CD8-positive, alpha-beta memory T cell (primary cell): ENCODE measurements around the gene KMT5B. TPM values are rescaled to one million over a fixed set of nuclear protein-coding genes. Genes with fewer than 3 reads are reported as not detected.

Source experiments
- CTCF ChIA-PET: fragments of 350-600 bp; sonication (Branson Sonifier 250); formaldehyde crosslinking; loops from one replicate; lab custom pipeline; 2021; ENCODE audit warnings: antibody characterized with exemption; lab: Charles Lee
- POLR2A ChIA-PET: fragments of 350-600 bp; sonication (Branson Sonifier 250); formaldehyde crosslinking; loops from one replicate; lab custom pipeline; 2021; ENCODE audit warnings: antibody characterized with exemption; lab: Charles Lee
- DNase-seq, 5 donors: peaks; one replicate each; pipeline versions ENCODE4 v3.0.0 to v3.0.0-alpha.2; 2020 to 2022; ENCODE audit warnings: mixed read lengths in 1 of 5
- H3K27ac ChIP-seq: one replicate; pipeline ENCODE4 v1.7.0; 2013; ENCODE audit warnings: low read depth, mild to moderate bottlenecking, low read length, moderate library complexity
- H3K27me3 ChIP-seq: 2 replicates; pipeline ENCODE4 v1.7.0; 2013; ENCODE audit warnings: low read length, mild to moderate bottlenecking; ENCODE audit not compliant: insufficient read depth, poor library complexity, severe bottlenecking
- H3K36me3 ChIP-seq: 2 replicates; pipeline ENCODE4 v1.7.0; 2013; ENCODE audit warnings: mild to moderate bottlenecking, low read length, moderate library complexity; ENCODE audit not compliant: insufficient read depth
- H3K4me1 ChIP-seq: 2 replicates; pipeline ENCODE4 v1.7.0; 2013; ENCODE audit warnings: mild to moderate bottlenecking, low read length, moderate library complexity; ENCODE audit not compliant: insufficient read depth
- H3K4me3 ChIP-seq: 2 replicates; pipeline ENCODE4 v1.7.0; 2013; ENCODE audit warnings: mild to moderate bottlenecking, low read length
- H3K9me3 ChIP-seq: 2 replicates; pipeline ENCODE4 v1.7.0; 2013; ENCODE audit warnings: mild to moderate bottlenecking, low read length
- H3K27ac Mint-ChIP-seq, 8 donors: one replicate each; pipeline ENCODE4 v1.8.0; 2020 to 2021; ENCODE audit warnings: mixed read lengths in 8 of 8, mild to moderate bottlenecking in 6 of 8, inconsistent platforms in 3 of 8, moderate library complexity in 3 of 8
- H3K27me3 Mint-ChIP-seq, 2 donors: one replicate each; pipeline ENCODE4 v1.8.0; 2020 to 2021; ENCODE audit warnings: mixed read lengths in 2 of 2, mild to moderate bottlenecking in 1 of 2, moderate library complexity in 1 of 2
- H3K36me3 Mint-ChIP-seq, 3 donors: one replicate each; pipeline ENCODE4 v1.8.0; 2020 to 2021; ENCODE audit warnings: mixed read lengths in 3 of 3, inconsistent platforms in 1 of 3, mild to moderate bottlenecking in 1 of 3
- H3K4me1 Mint-ChIP-seq, 3 donors: one replicate each; pipeline ENCODE4 v1.8.0; 2020 to 2021; ENCODE audit warnings: mixed read lengths in 3 of 3, inconsistent platforms in 1 of 3, mild to moderate bottlenecking in 1 of 3
- H3K4me3 Mint-ChIP-seq, 7 donors: one replicate each; pipeline ENCODE4 v1.8.0; 2020 to 2021; ENCODE audit warnings: mixed read lengths in 7 of 7, mild to moderate bottlenecking in 6 of 7, moderate library complexity in 4 of 7, inconsistent platforms in 2 of 7
- H3K9me3 Mint-ChIP-seq, 5 donors: one replicate each; pipeline ENCODE4 v1.8.0; 2020 to 2022; ENCODE audit warnings: mixed read lengths in 5 of 5, mild to moderate bottlenecking in 3 of 5, moderate library complexity in 2 of 5, inconsistent platforms in 1 of 5
- polyA plus RNA-seq: library from polyadenylated mRNA; unstranded; fragments of 300-500 nt; fragmentation: Illumina TruSeq; gene quantifications from one replicate; pipeline ENCODE4 v1.2.3, GENCODE V29; 2021
- total RNA-seq, 2 experiments: library from RNA; stranded (reverse); gene quantifications; one replicate each; pipeline ENCODE4 v1.2.3, GENCODE V29; 2021

The KMT5B gene
- total and polyA plus RNA-seq, 3 experiments from 2014 or later: 21.9 to 49.1 (median 22.6) TPM

DNA sequence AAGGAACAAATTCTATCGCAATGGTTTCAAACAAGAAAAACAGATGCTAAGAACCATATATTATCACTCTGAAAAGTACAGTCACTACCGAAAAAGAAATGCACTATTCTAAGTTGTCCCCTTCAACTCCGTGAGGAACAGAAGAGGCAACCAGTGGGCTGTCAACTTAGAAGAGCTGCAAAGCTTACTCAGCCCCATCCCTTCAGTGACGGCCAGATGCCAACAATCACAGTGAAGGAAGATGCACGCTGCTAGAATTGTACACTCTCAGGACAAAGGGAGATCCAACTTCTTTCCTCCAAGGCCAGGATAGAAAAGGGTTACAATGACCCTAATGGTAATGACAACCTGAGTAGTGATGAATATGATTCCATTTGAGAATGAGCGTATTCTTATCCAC is 53.4 kb downstream of the KMT5B start:
- ChIA-PET POLR2A (no interaction called here), CTCF (no interaction called here)
- Mint-ChIP-seq H3K9me3 (no peaks in the 10 kb centered on the region), H3K27me3 (no peaks in the 10 kb centered on the region), H3K4me1 (peaks cover 0 to 4% (median 0%) of the 10 kb centered on the region in 3 donors), H3K36me3 (peaks cover 4 to 69% (median 25%) of the 10 kb centered on the region in 3 donors), H3K27ac (peak overlapping the region in 1 of 8 donors; percentile 4), H3K4me3 (no peak overlapping the region)
- H3K36me3 ChIP-seq: peaks cover 8% of the 10 kb centered on the region
- H3K4me3 ChIP-seq: no peak overlapping the region
- no peak for DNase-seq
- no peaks in the 10 kb centered on the region for H3K9me3 ChIP-seq
- no peaks in the 10 kb centered on the region for H3K27me3 ChIP-seq
- no peaks in the 10 kb centered on the region for H3K4me1 ChIP-seq
- no peak overlapping the region for H3K27ac ChIP-seq

DNA sequence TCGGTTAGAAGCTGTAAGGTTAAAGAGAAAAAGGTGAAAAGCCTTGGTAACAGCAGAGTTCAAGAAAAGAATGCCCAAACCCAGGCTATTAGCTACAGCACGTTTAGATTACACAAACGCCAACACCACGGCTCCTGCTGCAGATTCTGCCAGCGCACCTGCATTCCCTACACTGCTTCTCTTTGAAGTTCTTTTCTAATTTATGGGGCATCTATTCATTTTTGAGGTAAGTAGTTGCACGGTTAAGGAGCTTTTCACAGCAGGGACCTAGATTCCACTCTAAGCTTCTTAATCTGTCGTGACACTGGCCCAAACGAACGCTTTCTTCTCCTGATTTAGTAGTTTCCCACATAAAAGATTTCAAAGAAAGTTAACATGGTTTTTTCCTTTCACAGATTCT is 53.9 kb downstream of the KMT5B start:
- H3K4me3 Mint-ChIP-seq: no peak overlapping the region
- ChIA-PET POLR2A (no interaction called here), CTCF (no interaction called here)
- DNase-seq: no peak
- Histone ChIP-seq H3K27me3 (no peaks in the 10 kb centered on the region), H3K4me3 (no peak overlapping the region), H3K27ac (no peak overlapping the region), H3K36me3 (peaks cover 8% of the 10 kb centered on the region), H3K9me3 (no peaks in the 10 kb centered on the region), H3K4me1 (no peaks in the 10 kb centered on the region)
- peaks cover 4 to 65% (median 25%) of the 10 kb centered on the region in 3 donors for H3K36me3 Mint-ChIP-seq
- H3K27ac Mint-ChIP-seq: peak overlapping the region in 1 of 8 donors; percentile 4
- peaks cover 0 to 4% (median 0%) of the 10 kb centered on the region in 3 donors for H3K4me1 Mint-ChIP-seq
- H3K9me3 Mint-ChIP-seq: no peaks in the 10 kb centered on the region
- no peaks in the 10 kb centered on the region for H3K27me3 Mint-ChIP-seq

DNA sequence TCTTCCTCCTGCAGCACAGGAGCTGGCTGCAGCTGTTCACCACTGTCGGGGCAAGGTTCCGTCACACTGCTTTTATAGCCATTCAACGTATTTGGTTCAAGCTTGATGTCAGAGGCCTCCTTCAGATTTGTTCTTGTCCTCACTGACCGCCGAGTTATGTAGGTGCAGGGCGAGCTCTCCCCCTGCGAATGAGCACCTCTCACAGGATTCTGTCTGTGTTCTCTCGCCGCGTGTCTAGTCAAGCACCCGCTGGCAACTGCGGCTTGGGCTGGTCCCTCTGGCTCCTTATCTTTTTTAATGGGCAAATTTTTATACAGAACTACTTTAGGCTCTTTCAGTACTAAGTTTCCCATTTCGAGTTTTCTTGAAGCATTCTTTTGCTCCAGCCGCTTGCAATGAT is 54.5 kb downstream of the KMT5B start:
- Mint-ChIP-seq H3K27me3 (no peaks in the 10 kb centered on the region), H3K36me3 (peaks cover 4 to 60% (median 25%) of the 10 kb centered on the region in 3 donors), H3K4me1 (peaks cover 0 to 4% (median 0%) of the 10 kb centered on the region in 3 donors), H3K9me3 (no peaks in the 10 kb centered on the region), H3K4me3 (no peak overlapping the region), H3K27ac (no peak overlapping the region)
- ChIA-PET POLR2A (interaction anchor here (0.7 kb wide), 1 partner anchor 55 kb away, joined by 3 read pairs; no protein-coding TSS in a partner anchor), CTCF (no interaction called here)
- H3K4me3 ChIP-seq: no peak overlapping the region
- H3K27ac ChIP-seq: no peak overlapping the region
- H3K4me1 ChIP-seq: no peaks in the 10 kb centered on the region
- DNase-seq: no peak
- no peaks in the 10 kb centered on the region for H3K9me3 ChIP-seq
- H3K27me3 ChIP-seq: no peaks in the 10 kb centered on the region
- peaks cover 8% of the 10 kb centered on the region for H3K36me3 ChIP-seq

DNA sequence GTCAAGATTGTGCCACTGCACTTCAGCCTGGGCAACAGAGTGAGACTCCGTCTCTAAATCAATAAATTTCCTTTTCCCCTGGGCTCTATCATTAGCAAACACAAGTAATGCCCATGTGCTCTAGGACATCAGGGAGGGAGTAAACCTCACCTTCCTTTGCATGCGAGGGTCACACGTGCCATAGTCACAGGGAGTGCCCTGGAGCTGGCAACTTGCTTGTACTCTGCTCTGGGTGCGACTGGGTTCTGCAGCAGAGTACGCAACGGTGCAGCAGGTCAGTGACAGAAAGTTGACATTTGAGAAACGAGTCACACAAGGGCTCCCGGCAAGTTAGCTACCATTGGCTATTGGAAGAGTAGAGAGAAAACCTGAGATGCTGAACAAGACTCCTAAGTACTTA is 59.4 kb downstream of the KMT5B start:
- H3K27ac ChIP-seq: no peak overlapping the region
- no peaks in the 10 kb centered on the region for H3K27me3 ChIP-seq
- DNase-seq: no peak
- H3K27me3 Mint-ChIP-seq: no peaks in the 10 kb centered on the region
- no peak overlapping the region for H3K4me3 Mint-ChIP-seq
- H3K4me1 Mint-ChIP-seq: peaks cover 0 to 4% (median 0%) of the 10 kb centered on the region in 3 donors
- peaks cover 8% of the 10 kb centered on the region for H3K36me3 ChIP-seq
- H3K27ac Mint-ChIP-seq: no peak overlapping the region
- no peaks in the 10 kb centered on the region for H3K4me1 ChIP-seq
- ChIA-PET POLR2A (no interaction called here), CTCF (interaction anchor here (0.9 to 1.2 kb wide), 2 partner anchors 13 to 56 kb away, joined by 3 read pairs; no protein-coding TSS in a partner anchor)
- no peaks in the 10 kb centered on the region for H3K9me3 ChIP-seq
- no peak overlapping the region for H3K4me3 ChIP-seq
- H3K36me3 Mint-ChIP-seq: peaks cover 0 to 22% (median 9%) of the 10 kb centered on the region in 3 donors
- H3K9me3 Mint-ChIP-seq: no peaks in the 10 kb centered on the region

DNA sequence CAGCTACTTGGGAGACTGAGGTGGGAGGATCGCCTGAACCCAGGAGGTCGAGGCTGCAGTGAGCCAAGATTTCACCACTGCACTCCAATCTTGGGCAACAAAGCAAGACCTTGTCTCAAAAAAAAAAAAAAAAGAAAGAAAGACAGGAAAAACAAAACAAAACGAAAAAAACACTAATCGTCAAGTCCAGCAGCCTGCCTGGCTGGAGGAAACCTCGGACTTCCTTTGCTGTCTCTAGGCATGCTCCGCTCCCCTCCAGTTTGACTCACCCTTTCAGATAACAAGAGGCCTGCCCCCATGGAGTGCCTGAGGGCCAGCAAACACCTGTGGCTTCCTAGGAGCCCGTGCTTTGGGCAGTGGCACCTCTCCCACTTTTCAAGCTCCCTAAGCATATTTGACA is 63.1 kb downstream of the KMT5B start:
- Histone ChIP-seq H3K36me3 (no peaks in the 10 kb centered on the region), H3K27me3 (no peaks in the 10 kb centered on the region), H3K27ac (no peak overlapping the region), H3K4me1 (no peaks in the 10 kb centered on the region), H3K9me3 (no peaks in the 10 kb centered on the region), H3K4me3 (no peak overlapping the region)
- H3K27ac Mint-ChIP-seq: no peak overlapping the region
- peaks cover 0 to 1% (median under 1%) of the 10 kb centered on the region in 3 donors for H3K36me3 Mint-ChIP-seq
- no peak for DNase-seq
- POLR2A ChIA-PET: no interaction called here
- H3K9me3 Mint-ChIP-seq: no peaks in the 10 kb centered on the region
- CTCF ChIA-PET: no interaction called here
- no peaks in the 10 kb centered on the region for H3K4me1 Mint-ChIP-seq
- no peaks in the 10 kb centered on the region for H3K27me3 Mint-ChIP-seq
- no peak overlapping the region for H3K4me3 Mint-ChIP-seq

DNA sequence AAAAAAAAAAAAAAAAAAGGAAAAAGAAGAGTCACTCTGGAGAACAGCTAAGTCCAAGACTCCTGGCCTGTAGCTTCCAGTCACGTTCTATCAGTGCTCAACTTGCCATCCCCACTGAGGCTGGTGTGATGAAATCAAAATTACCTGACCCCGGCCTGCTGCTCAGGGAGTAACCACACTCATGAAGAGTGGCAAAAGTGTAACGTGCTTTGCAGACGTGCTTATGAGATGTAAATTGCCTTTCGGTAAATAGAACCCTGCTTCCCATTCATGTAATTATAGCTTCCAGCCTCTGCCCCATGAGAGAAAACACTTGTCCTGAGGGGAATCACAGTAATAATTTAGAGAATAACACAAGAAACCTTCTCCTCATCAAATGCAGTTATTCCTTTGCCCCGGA is 63.7 kb downstream of the KMT5B start:
- no peak overlapping the region for H3K4me3 Mint-ChIP-seq
- Histone ChIP-seq H3K9me3 (no peaks in the 10 kb centered on the region), H3K4me1 (no peaks in the 10 kb centered on the region), H3K4me3 (no peak overlapping the region), H3K27ac (no peak overlapping the region), H3K36me3 (no peaks in the 10 kb centered on the region), H3K27me3 (no peaks in the 10 kb centered on the region)
- H3K27me3 Mint-ChIP-seq: no peaks in the 10 kb centered on the region
- POLR2A ChIA-PET: no interaction called here
- CTCF ChIA-PET: no interaction called here
- H3K4me1 Mint-ChIP-seq: no peaks in the 10 kb centered on the region
- no peaks in the 10 kb centered on the region for H3K9me3 Mint-ChIP-seq
- no peaks in the 10 kb centered on the region for H3K36me3 Mint-ChIP-seq
- DNase-seq: no peak
- H3K27ac Mint-ChIP-seq: no peak overlapping the region

DNA sequence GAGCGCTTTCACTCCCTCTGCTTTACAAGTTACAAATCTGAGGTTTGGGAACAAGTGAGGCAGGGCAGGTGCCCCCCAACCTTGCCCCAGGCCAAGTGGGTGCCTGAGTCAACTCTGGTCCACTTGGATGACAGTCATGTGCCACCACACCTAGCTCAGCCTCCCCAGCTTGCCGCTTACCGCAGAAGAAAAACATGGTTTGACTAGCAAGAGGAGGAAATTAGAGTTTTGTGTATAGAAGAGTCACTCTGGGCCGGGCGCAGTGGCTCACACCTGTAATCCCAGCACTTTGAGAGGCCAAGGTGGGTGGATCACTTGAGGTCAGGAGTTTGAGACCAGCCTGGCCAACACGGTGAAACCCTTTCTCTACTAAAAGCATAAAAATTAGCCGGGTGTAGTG is 64.2 kb downstream of the KMT5B start:
- CTCF ChIA-PET: no interaction called here
- H3K9me3 Mint-ChIP-seq: no peaks in the 10 kb centered on the region
- no peak overlapping the region for H3K27ac ChIP-seq

DNA sequence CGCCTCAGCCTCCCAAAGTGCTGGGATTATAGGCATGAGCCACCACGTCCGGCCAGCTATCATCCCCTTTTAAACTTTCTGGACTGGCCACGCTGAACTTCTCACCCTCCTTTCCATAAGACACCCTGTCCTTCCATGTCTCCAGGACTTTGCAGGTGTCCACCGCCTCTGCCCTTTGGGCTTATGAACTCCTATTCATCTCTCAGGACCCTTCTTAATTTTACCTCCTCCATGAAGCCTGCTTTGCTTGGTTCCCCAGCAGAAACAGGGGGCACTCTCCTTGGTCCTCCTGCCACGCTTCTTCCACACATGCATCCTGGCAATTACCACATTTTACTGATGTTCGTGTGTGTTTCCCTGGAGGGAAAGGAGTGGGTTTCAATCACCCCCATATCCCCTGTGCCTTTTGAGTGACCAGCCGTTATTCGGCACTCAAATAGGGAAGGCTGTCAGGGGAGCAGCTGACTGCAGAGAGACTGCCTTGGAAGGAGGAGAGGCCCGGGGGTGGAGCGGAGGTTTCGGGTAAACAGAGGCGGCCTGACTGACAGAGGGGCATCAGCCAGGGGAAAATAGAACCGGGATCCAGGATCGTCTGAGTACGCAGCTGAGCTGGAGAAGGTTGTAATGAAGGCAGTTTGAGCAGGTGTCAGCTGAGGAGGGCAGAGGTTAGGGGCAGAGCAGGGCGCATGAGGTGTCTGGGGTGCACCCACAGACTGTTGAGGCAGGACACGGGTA is 64.9 kb downstream of the KMT5B start:
- Histone ChIP-seq H3K27me3 (no peaks in the 10 kb centered on the region), H3K27ac (no peak overlapping the region), H3K36me3 (no peaks in the 10 kb centered on the region), H3K4me3 (no peak overlapping the region), H3K4me1 (no peaks in the 10 kb centered on the region), H3K9me3 (no peaks in the 10 kb centered on the region)
- Mint-ChIP-seq H3K4me1 (no peaks in the 10 kb centered on the region), H3K9me3 (no peaks in the 10 kb centered on the region), H3K27me3 (no peaks in the 10 kb centered on the region), H3K36me3 (no peaks in the 10 kb centered on the region), H3K27ac (no peak overlapping the region), H3K4me3 (no peak overlapping the region)
- CTCF ChIA-PET: no interaction called here
- DNase-seq: no peak
- POLR2A ChIA-PET: no interaction called here

More for the DNA sequence above, 64.2 kb downstream of the KMT5B start:
- no peaks in the 10 kb centered on the region for H3K27me3 Mint-ChIP-seq
- DNase-seq: no peak
- Histone ChIP-seq H3K36me3 (no peaks in the 10 kb centered on the region), H3K9me3 (no peaks in the 10 kb centered on the region), H3K4me3 (no peak overlapping the region), H3K4me1 (no peaks in the 10 kb centered on the region), H3K27me3 (no peaks in the 10 kb centered on the region)
- no peak overlapping the region for H3K4me3 Mint-ChIP-seq
- no peaks in the 10 kb centered on the region for H3K4me1 Mint-ChIP-seq
- H3K27ac Mint-ChIP-seq: no peak overlapping the region
- POLR2A ChIA-PET: no interaction called here
- no peaks in the 10 kb centered on the region for H3K36me3 Mint-ChIP-seq
